Activated CD8-positive, alpha-beta memory T cell treated with anti-CD3 and anti-CD28 coated beads, Interleukin-2, amount 50 U/mL, for 48 hours (primary cell): ENCODE measurements around the gene MICAL2.

Experiments used
- DNase-seq: peaks from one replicate; pipeline ENCODE4 v3.0.0-alpha.2; 2020

The MICAL2 gene

GRCh38 chr11:12110201-12110713 is at the start of gene MICAL2:
Gene MICAL2 (plus strand): TSS chr11:12110590. CDS start chr11:12162156, 51,566 bp downstream.
- DNase-seq, result peak; percentile 94

GRCh38 chr11:12061851-12062560 is 48.4 kb upstream of the MICAL2 start:
- no peak for DNase-seq

- DNase-seq, result no peak
Measured at GRCh38 chr11:12063251-12063650, 47.1 kb upstream of the MICAL2 start.

- no peak for DNase-seq
Measured at GRCh38 chr11:12064136-12064953, 46.0 kb upstream of the MICAL2 start.

GRCh38 chr11:12064954-12065280 is 45.5 kb upstream of the MICAL2 start:
- no peak for DNase-seq

- peak; percentile 43 for DNase-seq
Measured at GRCh38 chr11:12066056-12066798, 44.2 kb upstream of the MICAL2 start.

- DNase-seq, result peak; percentile 43
Measured at GRCh38 chr11:12066799-12067508, 43.4 kb upstream of the MICAL2 start.

GRCh38 chr11:12067796-12068357 is 42.5 kb upstream of the MICAL2 start:
- DNase-seq, result peak; percentile 18

- DNase-seq, result peak; percentile 22
Measured at GRCh38 chr11:12069066-12069676, 41.2 kb upstream of the MICAL2 start.

GRCh38 chr11:12070446-12071267 is 39.7 kb upstream of the MICAL2 start:
- peak; percentile 26 for DNase-seq

GRCh38 chr11:12071574-12071973 is 38.8 kb upstream of the MICAL2 start:
- DNase-seq, result no peak

- DNase-seq, result no peak
Measured at GRCh38 chr11:12073436-12073835, 37.0 kb upstream of the MICAL2 start.

- no peak for DNase-seq
Measured at GRCh38 chr11:12073886-12074285, 36.5 kb upstream of the MICAL2 start.

GRCh38 chr11:12074529-12075195 is 35.7 kb upstream of the MICAL2 start:
- DNase-seq, result no peak

- no peak for DNase-seq
Measured at GRCh38 chr11:12075291-12075690, 35.1 kb upstream of the MICAL2 start.

- DNase-seq, result no peak
Measured at GRCh38 chr11:12075822-12076821, 34.3 kb upstream of the MICAL2 start.

GRCh38 chr11:12076840-12077534 is 33.4 kb upstream of the MICAL2 start:
- DNase-seq, result no peak

GRCh38 chr11:12077535-12078280 is 32.7 kb upstream of the MICAL2 start:
- no peak for DNase-seq
